GM12878 (cell line): ENCODE data around the gene NFYC. TPM values are rescaled to one million over a fixed set of nuclear protein-coding genes. Genes with fewer than 3 reads are reported as not detected.

ENCODE experiments used
- ATAC-seq: fragments of 200-7000 bp; cut with Tn5 transposase; 3 replicates; pipeline ENCODE4 v1.9.1; 2020; ENCODE audit warnings: mild to moderate bottlenecking, moderate library complexity
- BruUV-seq: library from RNA; stranded (reverse); fragments of 400-500 nt; replicated peaks from 2 replicates; lab custom pipeline; 2021; lab: Mats Ljungman, UMichigan
- CTCF ChIA-PET: fragments of 300-600 bp; sonication (Branson Sonifier 250); formaldehyde crosslinking; extraction: SDS; loops from one replicate; lab custom pipeline; 2021; ENCODE audit warnings: inconsistent platforms; lab: Yijun Ruan, JAX
- POLR2A ChIA-PET: fragments of 350-600 bp; formaldehyde crosslinking; extraction: SDS; loops from one replicate; lab custom pipeline; 2021; ENCODE audit warnings: inconsistent platforms; lab: Charles Lee
- RAD21 ChIA-PET: fragments of 300-600 bp; sonication (Branson Sonifier 250); formaldehyde crosslinking; loops from one replicate; lab custom pipeline; 2023; ENCODE audit warnings: antibody characterized with exemption; ENCODE audit not compliant: unreplicated experiment; lab: Charles Lee
- SMC1A ChIA-PET: fragments of 300-600 bp; sonication (Branson Sonifier 250); formaldehyde crosslinking; loops from one replicate; lab custom pipeline; 2023; ENCODE audit not compliant: unreplicated experiment, uncharacterized antibody; lab: Charles Lee
- DNase-seq: peaks from one replicate; pipeline ENCODE4 v3.0.0-alpha.2; 2011; ENCODE audit warnings: low read depth, low spot score
- FAIRE-seq: peaks from 3 replicates; lab custom pipeline; 2011; peaks lifted over from hg19 to GRCh38; lab: Jason Lieb, UNC
- H2AFZ ChIP-seq: 2 replicates; pipeline ENCODE4 v1.6.0; 2011; ENCODE audit warnings: low read depth, low read length, control low read depth; ENCODE audit not compliant: control insufficient read depth
- H3K27ac ChIP-seq: 2 replicates; pipeline ENCODE4 v1.5.1; 2011; ENCODE audit warnings: control low read depth; ENCODE audit not compliant: control insufficient read depth, insufficient read depth
- H3K27me3 ChIP-seq, 2 experiments: replicated peaks in 1 of 2; 2 replicates each; pipeline versions ENCODE4 v1.6.0 to v1.6.1; 2011; ENCODE audit warnings: low read length in 1 of 2; ENCODE audit not compliant: control insufficient read depth in 2 of 2, insufficient read depth in 2 of 2
- H3K36me3 ChIP-seq, 2 experiments: 2 replicates each; pipeline ENCODE4 v1.5.1; 2011; ENCODE audit warnings: low read length in 1 of 2; ENCODE audit not compliant: control insufficient read depth in 2 of 2, insufficient read depth in 2 of 2
- H3K4me1 ChIP-seq: 2 replicates; pipeline ENCODE4 v1.6.1; 2011; ENCODE audit warnings: mild to moderate bottlenecking, low read length, moderate library complexity, mixed read lengths; ENCODE audit not compliant: control insufficient read depth, insufficient read depth
- H3K4me2 ChIP-seq: 2 replicates; pipeline ENCODE4 v1.6.0; 2011; ENCODE audit warnings: control low read depth; ENCODE audit not compliant: control insufficient read depth, insufficient read depth
- H3K4me3 ChIP-seq: fragments of 200-600 bp; sonication (generic); 2 replicates; pipeline ENCODE4 v1.5.1; 2016
- H3K79me2 ChIP-seq: 2 replicates; pipeline ENCODE4 v1.6.0; 2011; ENCODE audit warnings: low read length; ENCODE audit not compliant: control insufficient read depth, insufficient read depth
- H3K9ac ChIP-seq: 2 replicates; pipeline ENCODE4 v1.8.0; 2011; ENCODE audit warnings: low read length, control low read depth, mixed read lengths; ENCODE audit not compliant: control insufficient read depth, insufficient read depth
- H3K9me3 ChIP-seq: replicated peaks from 3 replicates; pipeline ENCODE4 v1.5.1; 2011; ENCODE audit warnings: mild to moderate bottlenecking, low read length; ENCODE audit not compliant: control insufficient read depth, insufficient read depth
- H4K20me1 ChIP-seq: 2 replicates; pipeline ENCODE4 v1.6.0; 2011; ENCODE audit not compliant: control insufficient read depth, insufficient read depth
- CREB1 ChIP-seq: IDR thresholded peaks from 2 replicates; pipeline ENCODE4 v1.6.1; 2012; ENCODE audit warnings: low read depth, mild to moderate bottlenecking, inconsistent platforms
- CREM ChIP-seq: IDR thresholded peaks from 2 replicates; pipeline ENCODE4 v1.6.1; 2014; ENCODE audit warnings: antibody characterized with exemption, low read depth
- EGR1 ChIP-seq, 2 experiments: IDR thresholded peaks; 1 replicate in 1 of 2; 2 replicates in 1 of 2; pipeline ENCODE4 v1.6.1; 2011 to 2012; ENCODE audit warnings: low read depth in 2 of 2, low read length in 2 of 2, borderline replicate concordance in 1 of 2, mild to moderate bottlenecking in 1 of 2, moderate library complexity in 1 of 2
- FOXM1 ChIP-seq: IDR thresholded peaks from 2 replicates; pipeline ENCODE4 v1.6.1; 2012; ENCODE audit warnings: low read depth, mild to moderate bottlenecking, inconsistent platforms, low read length, moderate library complexity
- HDAC6 ChIP-seq: fragments of 200-600 bp; sonication (generic); IDR thresholded peaks from one replicate; pipeline ENCODE4 v1.8.0; 2017; ENCODE audit warnings: antibody characterized with exemption; ENCODE audit not compliant: unreplicated experiment
- IRF4 ChIP-seq: IDR thresholded peaks from 2 replicates; pipeline ENCODE4 v1.6.1; 2011; ENCODE audit warnings: low read depth, low read length
- NR2F1 ChIP-seq: fragments of 450-650 bp; conservative IDR thresholded peaks from 2 replicates; pipeline ENCODE4 v1.6.1; 2017; ENCODE audit warnings: mild to moderate bottlenecking
- NRF1 ChIP-seq: conservative IDR thresholded peaks from 2 replicates; pipeline ENCODE4 v1.6.1; 2011; ENCODE audit warnings: mild to moderate bottlenecking, low read depth, low read length, improper control_type of control experiment
- RCOR1 ChIP-seq: conservative IDR thresholded peaks from 2 replicates; pipeline ENCODE4 v1.6.1; 2012; ENCODE audit warnings: low read depth, low read length, improper control_type of control experiment
- RUNX3 ChIP-seq: IDR thresholded peaks from 2 replicates; pipeline ENCODE4 v1.6.1; 2012; ENCODE audit warnings: low read length, inconsistent platforms
- ZSCAN29 ChIP-seq: fragments of 450-650 bp; IDR thresholded peaks from 2 replicates; pipeline ENCODE4 v1.6.1; 2017; ENCODE audit warnings: mild to moderate bottlenecking, moderate library complexity
- WGBS: methylation state at CpG from one replicate; pipeline ENCODE4 v1.1.6; 2016; ENCODE audit warnings: low lambda C conversion rate; ENCODE audit not compliant: insufficient replicate concordance, insufficient coverage; ENCODE audit errors: missing lambda C conversion rate; 5-methylcytosine and 5-hydroxymethylcytosine counted together
- in situ Hi-C: fragments of 300-500 bp; cut with MboI; formaldehyde crosslinking; loops from 9 replicates; pipeline ENCODE4 v1.14.3; 2018; ENCODE audit warnings: mixed read lengths
- intact Hi-C: fragments of 100-400 bp; cut with micrococcal nuclease; formaldehyde crosslinking; loops from one replicate; pipeline ENCODE4 v1.14.2; 2022; ENCODE audit not compliant: unreplicated experiment
- polyA plus RNA-seq, 11 experiments: library from polyadenylated mRNA; depleted of rRNA in 4 of 11; unstranded in 6 of 11; stranded (reverse) in 5 of 11; fragments of >200 nt; fragmentation: Nextera tagmentation in 4 of 11; fragmentation: Illumina TruSeq in 1 of 11; extraction: Ambion mirVana in 4 of 11; extraction: Trizol in 1 of 11; gene quantifications; 1 replicate in 1 of 11; 2 replicates in 10 of 11; pipeline versions ENCODE4 v1.2.1 to v1.2.3, GENCODE V29; 2011 to 2016; ENCODE audit warnings: inconsistent platforms in 2 of 11, missing spikeins in 2 of 11, low read depth in 1 of 11
- total RNA-seq, 4 experiments: library from RNA; depleted of rRNA in 3 of 4; stranded (reverse); fragments of >200 nt in 3 of 4; fragmentation: Illumina TruSeq in 1 of 4; extraction: Trizol in 1 of 4; gene quantifications; 2 replicates each; pipeline versions ENCODE4 v1.2.1 to v1.2.3, GENCODE V29; 2013 to 2021
- TF ChIP-seq, protein P1 (sequence below): fragments of 450-650 bp; IDR thresholded peaks from 2 replicates; pipeline ENCODE4 v1.6.1; 2017; ENCODE audit warnings: mild to moderate bottlenecking
- TF ChIP-seq, protein P2 (sequence below): IDR thresholded peaks from 2 replicates; pipeline ENCODE4 v1.6.1; 2012; ENCODE audit warnings: improper control_type of control experiment, low read depth, low read length; ENCODE audit not compliant: insufficient replicate concordance

The NFYC gene
- total and polyA plus RNA-seq, 10 of the 15 experiments (the other 5 are each of a cell fraction or from before 2014, with no cell fraction given) = 4.3 to 84.2 (median 58.3) TPM

DNA sequence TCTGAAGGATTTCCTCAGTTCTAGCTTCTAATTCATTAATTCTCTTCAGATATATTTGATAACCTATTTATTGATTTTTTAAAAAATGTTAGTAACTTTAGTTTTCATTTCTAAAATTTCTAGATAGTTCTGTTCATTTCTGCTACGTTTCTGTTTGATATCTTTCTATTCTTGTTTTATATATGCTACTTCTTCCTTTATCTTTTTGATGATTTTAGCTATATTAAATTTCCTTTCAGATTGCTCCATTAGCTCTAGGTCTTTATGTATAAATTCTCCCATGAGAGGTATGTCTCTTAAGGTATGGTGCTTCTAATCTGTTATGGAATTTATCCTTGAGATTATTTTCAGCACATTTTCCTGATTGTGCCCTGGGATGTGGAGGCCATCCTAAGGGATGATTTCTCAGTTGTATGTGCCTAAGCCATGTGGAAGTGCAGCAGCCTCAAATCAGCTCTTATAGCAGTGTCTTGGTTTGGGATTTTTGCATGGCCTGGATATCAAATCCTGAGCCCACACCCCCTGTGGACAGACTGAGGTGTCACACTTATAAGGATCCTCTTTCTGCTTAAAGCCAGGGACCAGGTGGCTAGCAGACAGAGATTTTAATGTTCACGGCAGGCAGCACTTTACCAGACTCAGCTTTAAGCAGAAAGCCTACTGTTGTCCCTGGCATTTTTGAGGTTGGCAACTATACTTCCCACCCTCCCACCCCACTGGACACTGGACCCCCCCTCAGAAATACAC lies 85.9 kb downstream of the NFYC start:
- no peaks in the 10 kb centered on the region for H3K79me2 ChIP-seq
- 0 out of 4 replicates have a peak, but pooled peaks cover 0 to 4% of the 10 kb centered on the region in 2 experiments for H3K27me3 ChIP-seq
- peaks cover 0 to 5% of the 10 kb centered on the region in 2 experiments; a peak in 2 of 4 replicates for H3K36me3 ChIP-seq
- H2AFZ ChIP-seq = no peak overlapping the region
- H3K4me2 ChIP-seq = no peak overlapping the region
- in situ Hi-C loops = no loop called here
- 75% methylated on average over 2 of the region's 2 CpGs for WGBS
- no peak for ATAC-seq
- TF ChIP-seq, protein P1, sequence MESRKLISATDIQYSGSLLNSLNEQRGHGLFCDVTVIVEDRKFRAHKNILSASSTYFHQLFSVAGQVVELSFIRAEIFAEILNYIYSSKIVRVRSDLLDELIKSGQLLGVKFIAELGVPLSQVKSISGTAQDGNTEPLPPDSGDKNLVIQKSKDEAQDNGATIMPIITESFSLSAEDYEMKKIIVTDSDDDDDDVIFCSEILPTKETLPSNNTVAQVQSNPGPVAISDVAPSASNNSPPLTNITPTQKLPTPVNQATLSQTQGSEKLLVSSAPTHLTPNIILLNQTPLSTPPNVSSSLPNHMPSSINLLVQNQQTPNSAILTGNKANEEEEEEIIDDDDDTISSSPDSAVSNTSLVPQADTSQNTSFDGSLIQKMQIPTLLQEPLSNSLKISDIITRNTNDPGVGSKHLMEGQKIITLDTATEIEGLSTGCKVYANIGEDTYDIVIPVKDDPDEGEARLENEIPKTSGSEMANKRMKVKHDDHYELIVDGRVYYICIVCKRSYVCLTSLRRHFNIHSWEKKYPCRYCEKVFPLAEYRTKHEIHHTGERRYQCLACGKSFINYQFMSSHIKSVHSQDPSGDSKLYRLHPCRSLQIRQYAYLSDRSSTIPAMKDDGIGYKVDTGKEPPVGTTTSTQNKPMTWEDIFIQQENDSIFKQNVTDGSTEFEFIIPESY = no peak
- TF ChIP-seq IRF4 (no peak), ZSCAN29 (no peak), HDAC6 (no peak), NR2F1 (no peak), CREM (no peak), NRF1 (no peak), CREB1 (no peak), RUNX3 (no peak), FOXM1 (no peak), EGR1 (IDR thresholded peaks at IDR 0.05; ENCODE audit: borderline replicate concordance in 1 of 2, low read depth in 2 of 2, low read length in 2 of 2) (no peak), RCOR1 (no peak)
- TF ChIP-seq, protein P2, sequence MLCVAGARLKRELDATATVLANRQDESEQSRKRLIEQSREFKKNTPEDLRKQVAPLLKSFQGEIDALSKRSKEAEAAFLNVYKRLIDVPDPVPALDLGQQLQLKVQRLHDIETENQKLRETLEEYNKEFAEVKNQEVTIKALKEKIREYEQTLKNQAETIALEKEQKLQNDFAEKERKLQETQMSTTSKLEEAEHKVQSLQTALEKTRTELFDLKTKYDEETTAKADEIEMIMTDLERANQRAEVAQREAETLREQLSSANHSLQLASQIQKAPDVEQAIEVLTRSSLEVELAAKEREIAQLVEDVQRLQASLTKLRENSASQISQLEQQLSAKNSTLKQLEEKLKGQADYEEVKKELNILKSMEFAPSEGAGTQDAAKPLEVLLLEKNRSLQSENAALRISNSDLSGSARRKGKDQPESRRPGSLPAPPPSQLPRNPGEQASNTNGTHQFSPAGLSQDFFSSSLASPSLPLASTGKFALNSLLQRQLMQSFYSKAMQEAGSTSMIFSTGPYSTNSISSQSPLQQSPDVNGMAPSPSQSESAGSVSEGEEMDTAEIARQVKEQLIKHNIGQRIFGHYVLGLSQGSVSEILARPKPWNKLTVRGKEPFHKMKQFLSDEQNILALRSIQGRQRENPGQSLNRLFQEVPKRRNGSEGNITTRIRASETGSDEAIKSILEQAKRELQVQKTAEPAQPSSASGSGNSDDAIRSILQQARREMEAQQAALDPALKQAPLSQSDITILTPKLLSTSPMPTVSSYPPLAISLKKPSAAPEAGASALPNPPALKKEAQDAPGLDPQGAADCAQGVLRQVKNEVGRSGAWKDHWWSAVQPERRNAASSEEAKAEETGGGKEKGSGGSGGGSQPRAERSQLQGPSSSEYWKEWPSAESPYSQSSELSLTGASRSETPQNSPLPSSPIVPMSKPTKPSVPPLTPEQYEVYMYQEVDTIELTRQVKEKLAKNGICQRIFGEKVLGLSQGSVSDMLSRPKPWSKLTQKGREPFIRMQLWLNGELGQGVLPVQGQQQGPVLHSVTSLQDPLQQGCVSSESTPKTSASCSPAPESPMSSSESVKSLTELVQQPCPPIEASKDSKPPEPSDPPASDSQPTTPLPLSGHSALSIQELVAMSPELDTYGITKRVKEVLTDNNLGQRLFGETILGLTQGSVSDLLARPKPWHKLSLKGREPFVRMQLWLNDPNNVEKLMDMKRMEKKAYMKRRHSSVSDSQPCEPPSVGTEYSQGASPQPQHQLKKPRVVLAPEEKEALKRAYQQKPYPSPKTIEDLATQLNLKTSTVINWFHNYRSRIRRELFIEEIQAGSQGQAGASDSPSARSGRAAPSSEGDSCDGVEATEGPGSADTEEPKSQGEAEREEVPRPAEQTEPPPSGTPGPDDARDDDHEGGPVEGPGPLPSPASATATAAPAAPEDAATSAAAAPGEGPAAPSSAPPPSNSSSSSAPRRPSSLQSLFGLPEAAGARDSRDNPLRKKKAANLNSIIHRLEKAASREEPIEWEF = no peak
- intact Hi-C loops = no loop called here
- H3K9ac ChIP-seq = no peak overlapping the region
- no peak for DNase-seq
- no peak overlapping the region for H3K27ac ChIP-seq
- no peak overlapping the region for H3K4me3 ChIP-seq
- H4K20me1 ChIP-seq = no peaks in the 10 kb centered on the region
- SMC1A ChIA-PET = interaction anchor here (0.5 to 1.6 kb wide), 2 partner anchors 28 to 70 kb away, joined by 3 read pairs; no protein-coding TSS in a partner anchor
- CTCF ChIA-PET = interaction anchor here (8.1 to 8.9 kb wide), 2 partner anchors 69 to 175 kb away, joined by 128 to 254 read pairs; no protein-coding TSS in a partner anchor
- POLR2A ChIA-PET = interaction anchor here (0.6 kb wide), 1 partner anchor 41 kb away, joined by 5 read pairs; no protein-coding TSS in a partner anchor
- FAIRE-seq = no peak
- no peaks in the 10 kb centered on the region for H3K4me1 ChIP-seq
- BruUV-seq = no TSS peak
- no peaks in the 10 kb centered on the region; the same call in 2 of the 3 replicates for H3K9me3 ChIP-seq
- RAD21 ChIA-PET = interaction anchor here (0.6 to 4.9 kb wide), 2 partner anchors 12 to 75 kb away, joined by 3 to 24 read pairs; no protein-coding TSS in a partner anchor
